GM21786 (cell line): ENCODE results near the gene GPR142.

Experiments
- ATAC-seq: cut with Tn5 transposase; IDR thresholded peaks from one replicate; pipeline ENCODE4 v1.9.1; 2021; ENCODE audit not compliant: unreplicated experiment

The GPR142 gene

GRCh38 chr17:74344658-74345057 lies 22.6 kb upstream of the GPR142 start:
- ATAC-seq = no peak

- ATAC-seq = no peak
Observed at GRCh38 chr17:74345433-74346241, 21.7 kb upstream of the GPR142 start.

- ATAC-seq = no peak
Observed at GRCh38 chr17:74347646-74348045, 19.7 kb upstream of the GPR142 start.

- ATAC-seq = no peak
Observed at GRCh38 chr17:74349120-74349519, 18.2 kb upstream of the GPR142 start.

- ATAC-seq = no peak
Observed at GRCh38 chr17:74350486-74350885, 16.8 kb upstream of the GPR142 start.

GRCh38 chr17:74351552-74352210 lies 15.6 kb upstream of the GPR142 start:
- ATAC-seq = no peak

- no peak for ATAC-seq
Observed at GRCh38 chr17:74353446-74354060, 13.8 kb upstream of the GPR142 start.

GRCh38 chr17:74354123-74354522 lies 13.2 kb upstream of the GPR142 start:
- ATAC-seq = no peak

GRCh38 chr17:74354561-74354960 lies 12.7 kb upstream of the GPR142 start:
- no peak for ATAC-seq

GRCh38 chr17:74355065-74355464 lies 12.2 kb upstream of the GPR142 start:
- no peak for ATAC-seq

GRCh38 chr17:74356646-74357465 lies 10.4 kb upstream of the GPR142 start:
- no peak for ATAC-seq

GRCh38 chr17:74357466-74357809 lies 9.9 kb upstream of the GPR142 start:
- no peak for ATAC-seq

GRCh38 chr17:74358697-74359096 lies 8.6 kb upstream of the GPR142 start:
- ATAC-seq = no peak

- no peak for ATAC-seq
Observed at GRCh38 chr17:74359916-74360315, 7.4 kb upstream of the GPR142 start.

GRCh38 chr17:74360899-74361229 lies 6.4 kb upstream of the GPR142 start:
- no peak for ATAC-seq

- ATAC-seq = no peak
Observed at GRCh38 chr17:74361230-74362068, 5.9 kb upstream of the GPR142 start, which contains the start of gene BTBD17. Gene BTBD17 (minus strand): TSS chr17:74361868. CDS start chr17:74361819, 49 bp downstream.

- ATAC-seq = no peak
Observed at GRCh38 chr17:74362069-74362405, 5.3 kb upstream of the GPR142 start.

GRCh38 chr17:74362810-74363498 lies 4.4 kb upstream of the GPR142 start:
- no peak for ATAC-seq

- ATAC-seq = no peak
Observed at GRCh38 chr17:74368341-74369081, 1.2 kb downstream of the GPR142 start.
